HEK293 (cell line): ENCODE measurements around the gene RLN3.
A peak's percentile ranks its signal among the peaks of the same experiment; 100 is the strongest.

Source experiments
- ZBTB17 ChIP-seq: fragments of 450-650 bp; formaldehyde crosslinking; IDR thresholded peaks from 2 replicates; pipeline ENCODE4 v1.5.1; 2016; ENCODE audit warnings: missing biosample characterization, missing genetic modification characterization
- ZFP69B ChIP-seq: fragments of 450-650 bp; formaldehyde crosslinking; IDR thresholded peaks from 2 replicates; pipeline ENCODE4 v1.5.1; 2016; ENCODE audit warnings: missing biosample characterization, missing genetic modification characterization
- ZNF23 ChIP-seq: fragments of 450-650 bp; formaldehyde crosslinking; IDR thresholded peaks from 2 replicates; pipeline ENCODE4 v1.5.1; 2016; ENCODE audit warnings: missing biosample characterization, missing genetic modification characterization, borderline replicate concordance
- ZNF654 ChIP-seq: fragments of 450-650 bp; formaldehyde crosslinking; IDR thresholded peaks from 2 replicates; pipeline ENCODE4 v1.5.1; 2016; ENCODE audit warnings: low read depth, missing biosample characterization, missing genetic modification characterization
- TF ChIP-seq, protein P1 (sequence below): fragments of 450-650 bp; formaldehyde crosslinking; IDR thresholded peaks from 2 replicates; pipeline ENCODE4 v1.5.1; 2016; ENCODE audit warnings: missing biosample characterization, missing genetic modification characterization
- TF ChIP-seq, protein P2 (sequence below): fragments of 450-650 bp; formaldehyde crosslinking; conservative IDR thresholded peaks from 2 replicates; pipeline ENCODE4 v1.5.1; 2016; ENCODE audit warnings: low read depth, missing biosample characterization, missing genetic modification characterization
- TF ChIP-seq, protein P3 (sequence below): fragments of 450-650 bp; formaldehyde crosslinking; IDR thresholded peaks from 2 replicates; pipeline ENCODE4 v1.5.1; 2016; ENCODE audit warnings: missing biosample characterization, missing genetic modification characterization
- TF ChIP-seq, protein P4 (sequence below): fragments of 450-650 bp; formaldehyde crosslinking; IDR thresholded peaks from 2 replicates; pipeline ENCODE4 v1.5.1; 2016; ENCODE audit warnings: missing biosample characterization, missing genetic modification characterization
- TF ChIP-seq, protein P5 (sequence below): fragments of 450-650 bp; formaldehyde crosslinking; IDR thresholded peaks from 2 replicates; pipeline ENCODE4 v1.5.1; 2016; ENCODE audit warnings: missing biosample characterization, missing genetic modification characterization
- TF ChIP-seq, protein P6 (sequence below): sonication (generic); formaldehyde crosslinking; IDR thresholded peaks from 2 replicates; pipeline ENCODE4 v1.8.1; 2022; ENCODE audit warnings: mild to moderate bottlenecking, moderate library complexity, missing genetic modification reagents

DNA sequence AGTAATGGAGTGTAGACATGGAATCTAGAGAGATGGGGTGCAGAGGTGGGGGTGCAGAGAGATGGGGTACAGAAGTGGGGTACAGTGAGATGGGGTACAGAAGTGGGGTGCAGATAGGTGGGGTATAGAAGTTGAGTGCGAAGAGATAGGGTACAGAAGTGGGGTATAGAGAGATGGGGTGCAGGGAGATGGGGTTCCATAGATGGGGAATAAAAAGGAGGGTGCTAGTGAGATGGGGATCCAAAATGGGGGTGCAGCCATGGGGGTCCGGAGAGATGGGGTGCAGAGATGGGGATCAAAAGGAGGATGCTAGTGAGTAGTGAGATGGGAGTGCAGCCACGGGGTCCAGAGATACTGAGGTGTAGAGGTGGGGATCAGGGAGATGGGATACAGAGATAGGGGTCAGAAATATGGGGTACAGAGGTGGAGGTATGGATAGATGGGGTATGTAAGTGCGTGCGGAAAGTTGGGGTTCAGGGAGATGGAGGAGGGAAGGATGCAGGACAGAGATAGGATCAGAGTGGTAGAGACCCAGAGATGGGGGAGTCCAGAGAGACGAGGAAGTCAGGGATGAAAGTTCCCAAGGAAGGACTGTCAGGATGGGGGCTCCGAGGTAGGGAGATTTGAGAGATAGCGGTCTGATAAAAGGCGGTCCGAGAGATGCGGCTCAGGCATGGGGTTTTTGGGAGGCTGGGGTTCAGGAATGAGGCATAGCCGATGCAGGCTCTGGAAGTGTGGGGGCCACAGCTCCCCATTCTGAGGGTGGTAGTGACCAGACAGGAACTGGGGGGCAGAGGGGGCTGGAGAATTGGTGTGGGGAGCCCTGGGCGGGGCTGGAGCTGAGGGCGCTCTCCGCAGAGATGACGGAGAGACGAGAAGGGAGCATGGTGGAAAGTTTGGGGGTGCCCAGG, 30.5 kb downstream of the RLN3 start:
- TF ChIP-seq, protein P1, sequence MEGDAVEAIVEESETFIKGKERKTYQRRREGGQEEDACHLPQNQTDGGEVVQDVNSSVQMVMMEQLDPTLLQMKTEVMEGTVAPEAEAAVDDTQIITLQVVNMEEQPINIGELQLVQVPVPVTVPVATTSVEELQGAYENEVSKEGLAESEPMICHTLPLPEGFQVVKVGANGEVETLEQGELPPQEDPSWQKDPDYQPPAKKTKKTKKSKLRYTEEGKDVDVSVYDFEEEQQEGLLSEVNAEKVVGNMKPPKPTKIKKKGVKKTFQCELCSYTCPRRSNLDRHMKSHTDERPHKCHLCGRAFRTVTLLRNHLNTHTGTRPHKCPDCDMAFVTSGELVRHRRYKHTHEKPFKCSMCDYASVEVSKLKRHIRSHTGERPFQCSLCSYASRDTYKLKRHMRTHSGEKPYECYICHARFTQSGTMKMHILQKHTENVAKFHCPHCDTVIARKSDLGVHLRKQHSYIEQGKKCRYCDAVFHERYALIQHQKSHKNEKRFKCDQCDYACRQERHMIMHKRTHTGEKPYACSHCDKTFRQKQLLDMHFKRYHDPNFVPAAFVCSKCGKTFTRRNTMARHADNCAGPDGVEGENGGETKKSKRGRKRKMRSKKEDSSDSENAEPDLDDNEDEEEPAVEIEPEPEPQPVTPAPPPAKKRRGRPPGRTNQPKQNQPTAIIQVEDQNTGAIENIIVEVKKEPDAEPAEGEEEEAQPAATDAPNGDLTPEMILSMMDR (tag by site-specific recombination) = no peak
- TF ChIP-seq ZFP69B (tag by site-specific recombination) (no peak), ZBTB17 (tag by site-specific recombination) (peak; percentile 71), ZNF23 (tag by site-specific recombination) (no peak; the same call in 1 of the 2 replicates), ZNF654 (tag by site-specific recombination) (no peak)
- TF ChIP-seq, protein P2, sequence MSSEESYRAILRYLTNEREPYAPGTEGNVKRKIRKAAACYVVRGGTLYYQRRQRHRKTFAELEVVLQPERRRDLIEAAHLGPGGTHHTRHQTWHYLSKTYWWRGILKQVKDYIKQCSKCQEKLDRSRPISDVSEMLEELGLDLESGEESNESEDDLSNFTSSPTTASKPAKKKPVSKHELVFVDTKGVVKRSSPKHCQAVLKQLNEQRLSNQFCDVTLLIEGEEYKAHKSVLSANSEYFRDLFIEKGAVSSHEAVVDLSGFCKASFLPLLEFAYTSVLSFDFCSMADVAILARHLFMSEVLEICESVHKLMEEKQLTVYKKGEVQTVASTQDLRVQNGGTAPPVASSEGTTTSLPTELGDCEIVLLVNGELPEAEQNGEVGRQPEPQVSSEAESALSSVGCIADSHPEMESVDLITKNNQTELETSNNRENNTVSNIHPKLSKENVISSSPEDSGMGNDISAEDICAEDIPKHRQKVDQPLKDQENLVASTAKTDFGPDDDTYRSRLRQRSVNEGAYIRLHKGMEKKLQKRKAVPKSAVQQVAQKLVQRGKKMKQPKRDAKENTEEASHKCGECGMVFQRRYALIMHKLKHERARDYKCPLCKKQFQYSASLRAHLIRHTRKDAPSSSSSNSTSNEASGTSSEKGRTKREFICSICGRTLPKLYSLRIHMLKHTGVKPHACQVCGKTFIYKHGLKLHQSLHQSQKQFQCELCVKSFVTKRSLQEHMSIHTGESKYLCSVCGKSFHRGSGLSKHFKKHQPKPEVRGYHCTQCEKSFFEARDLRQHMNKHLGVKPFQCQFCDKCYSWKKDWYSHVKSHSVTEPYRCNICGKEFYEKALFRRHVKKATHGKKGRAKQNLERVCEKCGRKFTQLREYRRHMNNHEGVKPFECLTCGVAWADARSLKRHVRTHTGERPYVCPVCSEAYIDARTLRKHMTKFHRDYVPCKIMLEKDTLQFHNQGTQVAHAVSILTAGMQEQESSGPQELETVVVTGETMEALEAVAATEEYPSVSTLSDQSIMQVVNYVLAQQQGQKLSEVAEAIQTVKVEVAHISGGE (tag by site-specific recombination) = no peak
- TF ChIP-seq, protein P3, sequence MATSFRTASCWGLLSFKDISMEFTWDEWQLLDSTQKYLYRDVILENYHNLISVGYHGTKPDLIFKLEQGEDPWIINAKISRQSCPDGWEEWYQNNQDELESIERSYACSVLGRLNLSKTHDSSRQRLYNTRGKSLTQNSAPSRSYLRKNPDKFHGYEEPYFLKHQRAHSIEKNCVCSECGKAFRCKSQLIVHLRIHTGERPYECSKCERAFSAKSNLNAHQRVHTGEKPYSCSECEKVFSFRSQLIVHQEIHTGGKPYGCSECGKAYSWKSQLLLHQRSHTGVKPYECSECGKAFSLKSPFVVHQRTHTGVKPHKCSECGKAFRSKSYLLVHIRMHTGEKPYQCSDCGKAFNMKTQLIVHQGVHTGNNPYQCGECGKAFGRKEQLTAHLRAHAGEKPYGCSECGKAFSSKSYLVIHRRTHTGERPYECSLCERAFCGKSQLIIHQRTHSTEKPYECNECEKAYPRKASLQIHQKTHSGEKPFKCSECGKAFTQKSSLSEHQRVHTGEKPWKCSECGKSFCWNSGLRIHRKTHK = no peak
- TF ChIP-seq, protein P4, sequence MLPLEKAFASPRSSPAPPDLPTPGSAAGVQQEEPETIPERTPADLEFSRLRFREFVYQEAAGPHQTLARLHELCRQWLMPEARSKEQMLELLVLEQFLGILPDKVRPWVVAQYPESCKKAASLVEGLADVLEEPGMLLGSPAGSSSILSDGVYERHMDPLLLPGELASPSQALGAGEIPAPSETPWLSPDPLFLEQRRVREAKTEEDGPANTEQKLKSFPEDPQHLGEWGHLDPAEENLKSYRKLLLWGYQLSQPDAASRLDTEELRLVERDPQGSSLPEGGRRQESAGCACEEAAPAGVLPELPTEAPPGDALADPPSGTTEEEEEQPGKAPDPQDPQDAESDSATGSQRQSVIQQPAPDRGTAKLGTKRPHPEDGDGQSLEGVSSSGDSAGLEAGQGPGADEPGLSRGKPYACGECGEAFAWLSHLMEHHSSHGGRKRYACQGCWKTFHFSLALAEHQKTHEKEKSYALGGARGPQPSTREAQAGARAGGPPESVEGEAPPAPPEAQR = no peak
- TF ChIP-seq, protein P5, sequence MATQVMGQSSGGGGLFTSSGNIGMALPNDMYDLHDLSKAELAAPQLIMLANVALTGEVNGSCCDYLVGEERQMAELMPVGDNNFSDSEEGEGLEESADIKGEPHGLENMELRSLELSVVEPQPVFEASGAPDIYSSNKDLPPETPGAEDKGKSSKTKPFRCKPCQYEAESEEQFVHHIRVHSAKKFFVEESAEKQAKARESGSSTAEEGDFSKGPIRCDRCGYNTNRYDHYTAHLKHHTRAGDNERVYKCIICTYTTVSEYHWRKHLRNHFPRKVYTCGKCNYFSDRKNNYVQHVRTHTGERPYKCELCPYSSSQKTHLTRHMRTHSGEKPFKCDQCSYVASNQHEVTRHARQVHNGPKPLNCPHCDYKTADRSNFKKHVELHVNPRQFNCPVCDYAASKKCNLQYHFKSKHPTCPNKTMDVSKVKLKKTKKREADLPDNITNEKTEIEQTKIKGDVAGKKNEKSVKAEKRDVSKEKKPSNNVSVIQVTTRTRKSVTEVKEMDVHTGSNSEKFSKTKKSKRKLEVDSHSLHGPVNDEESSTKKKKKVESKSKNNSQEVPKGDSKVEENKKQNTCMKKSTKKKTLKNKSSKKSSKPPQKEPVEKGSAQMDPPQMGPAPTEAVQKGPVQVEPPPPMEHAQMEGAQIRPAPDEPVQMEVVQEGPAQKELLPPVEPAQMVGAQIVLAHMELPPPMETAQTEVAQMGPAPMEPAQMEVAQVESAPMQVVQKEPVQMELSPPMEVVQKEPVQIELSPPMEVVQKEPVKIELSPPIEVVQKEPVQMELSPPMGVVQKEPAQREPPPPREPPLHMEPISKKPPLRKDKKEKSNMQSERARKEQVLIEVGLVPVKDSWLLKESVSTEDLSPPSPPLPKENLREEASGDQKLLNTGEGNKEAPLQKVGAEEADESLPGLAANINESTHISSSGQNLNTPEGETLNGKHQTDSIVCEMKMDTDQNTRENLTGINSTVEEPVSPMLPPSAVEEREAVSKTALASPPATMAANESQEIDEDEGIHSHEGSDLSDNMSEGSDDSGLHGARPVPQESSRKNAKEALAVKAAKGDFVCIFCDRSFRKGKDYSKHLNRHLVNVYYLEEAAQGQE = no peak
- TF ChIP-seq, protein P6, sequence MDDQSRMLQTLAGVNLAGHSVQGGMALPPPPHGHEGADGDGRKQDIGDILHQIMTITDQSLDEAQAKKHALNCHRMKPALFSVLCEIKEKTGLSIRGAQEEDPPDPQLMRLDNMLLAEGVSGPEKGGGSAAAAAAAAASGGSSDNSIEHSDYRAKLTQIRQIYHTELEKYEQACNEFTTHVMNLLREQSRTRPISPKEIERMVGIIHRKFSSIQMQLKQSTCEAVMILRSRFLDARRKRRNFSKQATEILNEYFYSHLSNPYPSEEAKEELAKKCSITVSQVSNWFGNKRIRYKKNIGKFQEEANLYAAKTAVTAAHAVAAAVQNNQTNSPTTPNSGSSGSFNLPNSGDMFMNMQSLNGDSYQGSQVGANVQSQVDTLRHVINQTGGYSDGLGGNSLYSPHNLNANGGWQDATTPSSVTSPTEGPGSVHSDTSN (CRISPR knock-in tag) = no peak
